Measurements from ENCODE around the gene LSMEM2. TPM values are rescaled to one million over a fixed set of nuclear protein-coding genes. Genes with fewer than 3 reads are reported as not detected.

LSMEM2 gene
- total RNA-seq, 1 experiment from 2014 or later: 0.57 TPM

GRCh38 chr3:50327943-50328691 is 49.2 kb downstream of the LSMEM2 start, which contains the start of gene TUSC2 (continued):
- TF ChIP-seq CBFB (CRISPR knock-in tag; IDR thresholded peaks at IDR 0.05; ENCODE audit: low read depth) (peak; percentile 77; the same call in 1 of the 2 replicates), FOXK1 (CRISPR knock-in tag; IDR thresholded peaks at IDR 0.05) (peak; percentile 72), ELF4 (CRISPR knock-in tag; IDR thresholded peaks at IDR 0.05; ENCODE audit: low read depth) (no peak), ZNF232 (CRISPR knock-in tag; IDR thresholded peaks at IDR 0.05) (0 out of 2 replicates have a peak, but pooled peaks have one; percentile 50), ZBTB21 (CRISPR knock-in tag; IDR thresholded peaks at IDR 0.05; ENCODE audit: borderline replicate concordance) (peak; percentile 78; the same call in 1 of the 2 replicates), ZSCAN18 (CRISPR knock-in tag; IDR thresholded peaks at IDR 0.05) (no peak), MLX (CRISPR knock-in tag; IDR thresholded peaks at IDR 0.05) (0 out of 2 replicates have a peak, but pooled peaks have one; percentile 16), ZNF512 (CRISPR knock-in tag; IDR thresholded peaks at IDR 0.05; ENCODE audit: borderline replicate concordance) (no peak), MAX (CRISPR knock-in tag; IDR thresholded peaks at IDR 0.05) (0 out of 2 replicates have a peak, but pooled peaks have one; percentile 15), MXD4 (CRISPR knock-in tag; IDR thresholded peaks at IDR 0.05; ENCODE audit: borderline replicate concordance) (no peak), ZNF121 (CRISPR knock-in tag; IDR thresholded peaks at IDR 0.05) (peak; percentile 67), ZNF423 (CRISPR knock-in tag; IDR thresholded peaks at IDR 0.05) (no peak), E2F1 (CRISPR knock-in tag; IDR thresholded peaks at IDR 0.05) (0 out of 2 replicates have a peak, but pooled peaks have one; percentile 1), IRF1 (CRISPR knock-in tag; IDR thresholded peaks at IDR 0.05) (no peak), ZNF138 (CRISPR knock-in tag; conservative IDR thresholded peaks at IDR 0.05) (peak; percentile 78; the same call in 1 of the 2 replicates), SMAD4 (CRISPR knock-in tag; IDR thresholded peaks at IDR 0.05) (no peak)

GRCh38 chr3:50330330-50330729 is 51.4 kb downstream of the LSMEM2 start:
- CTCF ChIA-PET: no interaction called here
- peaks cover 7% of the 10 kb centered on the region for H3K4me1 Mint-ChIP-seq
- no peak for DNase-seq (ENCODE audit: low spot score)
- H3K27me3 Mint-ChIP-seq (ENCODE audit: low read depth): no peaks in the 10 kb centered on the region
- no peak overlapping the region for H3K27ac Mint-ChIP-seq
- ATAC-seq: no peak
- no peak for TF ChIP-seq ZNF671 (CRISPR knock-in tag; IDR thresholded peaks at IDR 0.05)
- TF ChIP-seq FOXK1 (CRISPR knock-in tag; IDR thresholded peaks at IDR 0.05): no peak
- no peak for TF ChIP-seq MLX (CRISPR knock-in tag; IDR thresholded peaks at IDR 0.05)
- POLR2A ChIA-PET: no interaction called here
- H3K4me3 Mint-ChIP-seq: no peak overlapping the region
- H3K36me3 Mint-ChIP-seq: peaks cover 28% of the 10 kb centered on the region
- no peaks in the 10 kb centered on the region for H3K9me3 Mint-ChIP-seq

Data from WTC11 (cell line).